ENCODE data around the gene STAT2. TPM values are rescaled to one million over a fixed set of nuclear protein-coding genes. Genes with fewer than 3 reads are reported as not detected.

Gene STAT2
- total RNA-seq, 6 donors from 2014 or later = 96.1 to 553 (median 178) TPM

DNA sequence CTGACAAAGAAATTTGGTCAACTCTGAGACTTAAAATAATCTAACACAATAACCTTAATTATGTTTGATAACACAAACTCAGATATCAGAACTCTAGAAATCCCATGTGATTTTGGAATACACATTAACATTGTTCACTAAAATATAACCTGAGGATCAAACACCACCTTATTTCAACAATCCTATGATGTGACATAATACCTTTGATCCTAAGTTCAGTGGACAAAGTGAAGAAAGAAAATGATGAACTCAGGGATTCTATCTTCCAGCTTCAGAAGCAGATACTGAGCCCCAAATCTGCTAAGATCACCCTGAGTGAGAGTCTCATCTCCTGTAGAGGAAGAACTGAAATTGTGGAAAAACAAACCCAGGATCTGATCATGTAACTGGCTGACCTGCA lies 38.4 kb upstream of the STAT2 start:
- DNase-seq (no peak), ATAC-seq (ENCODE audit: low FRiP score in 2 of 2) (no peak)
- Histone ChIP-seq H3K27ac (no peak overlapping the region), H3K4me3 (no peak overlapping the region), H3K27me3 (no peaks in the 10 kb centered on the region), H3K9me3 (peaks cover 0 to 16% (median 8%) of the 10 kb centered on the region in 4 donors), H3K36me3 (no peaks in the 10 kb centered on the region), H3K4me1 (no peaks in the 10 kb centered on the region)
- TF ChIP-seq POLR2AphosphoS5 (IDR thresholded peaks at IDR 0.05) = no peak
- no peak for TF ChIP-seq EP300 (IDR thresholded peaks at IDR 0.05)
- TF ChIP-seq, protein P1, sequence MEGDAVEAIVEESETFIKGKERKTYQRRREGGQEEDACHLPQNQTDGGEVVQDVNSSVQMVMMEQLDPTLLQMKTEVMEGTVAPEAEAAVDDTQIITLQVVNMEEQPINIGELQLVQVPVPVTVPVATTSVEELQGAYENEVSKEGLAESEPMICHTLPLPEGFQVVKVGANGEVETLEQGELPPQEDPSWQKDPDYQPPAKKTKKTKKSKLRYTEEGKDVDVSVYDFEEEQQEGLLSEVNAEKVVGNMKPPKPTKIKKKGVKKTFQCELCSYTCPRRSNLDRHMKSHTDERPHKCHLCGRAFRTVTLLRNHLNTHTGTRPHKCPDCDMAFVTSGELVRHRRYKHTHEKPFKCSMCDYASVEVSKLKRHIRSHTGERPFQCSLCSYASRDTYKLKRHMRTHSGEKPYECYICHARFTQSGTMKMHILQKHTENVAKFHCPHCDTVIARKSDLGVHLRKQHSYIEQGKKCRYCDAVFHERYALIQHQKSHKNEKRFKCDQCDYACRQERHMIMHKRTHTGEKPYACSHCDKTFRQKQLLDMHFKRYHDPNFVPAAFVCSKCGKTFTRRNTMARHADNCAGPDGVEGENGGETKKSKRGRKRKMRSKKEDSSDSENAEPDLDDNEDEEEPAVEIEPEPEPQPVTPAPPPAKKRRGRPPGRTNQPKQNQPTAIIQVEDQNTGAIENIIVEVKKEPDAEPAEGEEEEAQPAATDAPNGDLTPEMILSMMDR (IDR thresholded peaks at IDR 0.05) = no peak
- TF ChIP-seq POLR2A (IDR thresholded peaks at IDR 0.05) = no peak

DNA sequence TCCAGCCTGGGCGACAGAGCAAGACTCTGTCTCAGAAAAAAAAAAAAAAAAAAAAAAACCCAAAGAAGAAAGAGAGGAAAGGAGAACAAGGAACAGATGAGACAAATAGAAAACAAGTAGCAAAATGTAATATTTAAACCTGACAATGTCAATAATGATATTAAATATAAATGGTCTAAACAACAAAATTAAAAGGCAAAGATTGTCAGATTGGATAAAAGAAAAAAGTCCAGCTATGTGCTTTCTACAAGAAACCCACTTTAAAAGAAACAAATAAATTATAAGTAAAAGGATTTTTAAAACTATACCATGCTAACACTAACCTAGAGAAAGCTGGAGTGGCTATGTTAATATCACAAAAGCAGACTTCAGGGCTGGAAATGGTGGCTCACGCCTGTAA lies 32.4 kb upstream of the STAT2 start:
- TF ChIP-seq, protein P1 (IDR thresholded peaks at IDR 0.05) = no peak
- TF ChIP-seq POLR2AphosphoS5 (IDR thresholded peaks at IDR 0.05) = no peak
- no peak for TF ChIP-seq EP300 (IDR thresholded peaks at IDR 0.05)
- TF ChIP-seq POLR2A (IDR thresholded peaks at IDR 0.05) = no peak
- Histone ChIP-seq H3K4me1 (no peaks in the 10 kb centered on the region), H3K4me3 (no peak overlapping the region), H3K36me3 (no peaks in the 10 kb centered on the region), H3K27me3 (no peaks in the 10 kb centered on the region), H3K27ac (no peak overlapping the region), H3K9me3 (no peaks in the 10 kb centered on the region)
- DNase-seq (no peak), ATAC-seq (ENCODE audit: low FRiP score in 2 of 2) (no peak)
- WGBS, 2 donors = 92 to 96% methylated on average over 2 of the region's 2 CpGs

DNA sequence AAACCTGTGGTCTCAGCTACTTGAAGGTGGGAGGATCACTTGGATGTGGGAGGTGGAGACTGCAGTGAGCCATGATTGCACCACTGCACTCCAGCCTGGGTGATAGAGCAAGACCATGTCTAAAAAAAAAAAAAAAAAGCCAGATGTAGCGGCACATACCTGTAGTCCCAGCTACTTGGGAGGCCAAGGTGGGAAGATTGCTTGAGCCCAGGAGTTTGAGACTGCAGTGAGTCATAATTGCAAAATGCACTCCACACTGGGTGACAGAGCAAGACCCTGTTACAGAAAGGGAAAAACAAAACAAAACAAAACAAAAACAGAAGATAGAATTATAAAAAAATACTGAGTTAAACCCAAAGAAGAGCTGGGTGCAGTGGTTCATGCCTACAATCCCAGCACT lies 31.8 kb upstream of the STAT2 start:
- Histone ChIP-seq H3K4me3 (no peak overlapping the region), H3K27ac (no peak overlapping the region), H3K27me3 (no peaks in the 10 kb centered on the region), H3K36me3 (no peaks in the 10 kb centered on the region), H3K4me1 (no peaks in the 10 kb centered on the region), H3K9me3 (no peaks in the 10 kb centered on the region)
- no peak for DNase-seq
- WGBS, 2 donors = 83 to 100% methylated on average over 1 of the region's 1 CpG
- ATAC-seq (ENCODE audit: low FRiP score in 2 of 2) = no peak
- no peak for TF ChIP-seq POLR2AphosphoS5 (IDR thresholded peaks at IDR 0.05)
- TF ChIP-seq, protein P1 (IDR thresholded peaks at IDR 0.05) = no peak
- TF ChIP-seq EP300 (IDR thresholded peaks at IDR 0.05) = no peak
- no peak for TF ChIP-seq POLR2A (IDR thresholded peaks at IDR 0.05)

DNA sequence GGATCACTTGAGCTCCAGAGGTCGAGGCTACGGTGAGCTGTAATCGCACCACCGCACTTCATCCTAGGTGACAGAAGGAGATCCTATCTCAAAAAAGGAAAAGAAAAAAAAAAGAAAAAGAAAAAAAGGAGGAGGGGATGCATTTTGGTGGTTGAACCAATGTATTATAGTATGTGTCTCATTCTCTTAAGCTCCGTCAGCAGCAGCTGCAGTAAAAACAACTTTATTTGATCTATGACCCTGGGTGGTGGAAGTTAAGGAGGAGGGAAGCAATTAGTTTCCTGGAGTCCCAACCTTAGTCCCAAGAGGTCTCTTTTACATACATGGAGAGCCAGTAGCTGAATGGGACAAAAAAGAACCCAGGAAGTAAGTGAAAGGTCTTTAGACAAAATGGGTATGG lies 29.5 kb upstream of the STAT2 start:
- no peak for DNase-seq
- no peak for TF ChIP-seq POLR2AphosphoS5 (IDR thresholded peaks at IDR 0.05)
- TF ChIP-seq, protein P1 (IDR thresholded peaks at IDR 0.05) = no peak
- TF ChIP-seq EP300 (IDR thresholded peaks at IDR 0.05) = no peak
- no peak for TF ChIP-seq POLR2A (IDR thresholded peaks at IDR 0.05)
- no peaks in the 10 kb centered on the region for H3K9me3 ChIP-seq
- no peak overlapping the region for H3K27ac ChIP-seq
- H3K4me1 ChIP-seq = no peaks in the 10 kb centered on the region
- ATAC-seq (ENCODE audit: low FRiP score in 2 of 2) = no peak
- H3K27me3 ChIP-seq = no peaks in the 10 kb centered on the region
- WGBS, 2 donors = 72 to 76% methylated on average over 5 of the region's 5 CpGs
- no peak overlapping the region for H3K4me3 ChIP-seq
- H3K36me3 ChIP-seq = no peaks in the 10 kb centered on the region

DNA sequence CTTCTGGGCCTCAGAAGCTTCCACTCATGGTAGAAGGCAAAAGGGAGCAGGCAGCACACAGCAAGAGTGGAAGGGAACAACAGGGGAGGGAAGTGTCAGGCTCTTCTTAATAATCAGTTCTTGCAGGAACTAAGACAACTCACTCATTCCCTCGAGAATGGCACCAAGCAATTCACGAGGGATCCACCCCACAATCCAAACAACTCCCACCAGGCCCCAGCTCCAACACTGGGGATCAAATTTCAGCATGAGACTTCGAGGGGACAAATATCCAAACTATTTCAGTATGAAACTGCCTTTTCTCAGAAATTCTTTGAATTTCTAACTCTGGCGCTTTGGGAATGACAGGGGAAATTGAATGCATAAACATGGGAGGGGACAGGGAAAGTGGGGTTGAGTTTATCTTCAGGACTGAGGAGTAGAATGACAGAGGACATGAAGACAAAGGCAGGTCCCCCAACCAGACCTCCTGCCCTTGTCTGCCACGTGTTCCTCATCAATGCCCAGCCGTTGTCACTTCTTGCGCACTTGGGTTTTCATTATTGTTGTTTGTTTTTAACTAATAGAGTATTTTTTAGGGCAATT lies 27.3 kb upstream of the STAT2 start:
- ATAC-seq (ENCODE audit: low FRiP score in 2 of 2) = no peak
- H3K9me3 ChIP-seq = no peaks in the 10 kb centered on the region

More for the DNA sequence above, 27.3 kb upstream of the STAT2 start:
- DNase-seq = no peak
- Histone ChIP-seq H3K27me3 (no peaks in the 10 kb centered on the region), H3K27ac (no peak overlapping the region), H3K36me3 (no peaks in the 10 kb centered on the region), H3K4me3 (no peak overlapping the region), H3K4me1 (no peaks in the 10 kb centered on the region)
- TF ChIP-seq EP300 (IDR thresholded peaks at IDR 0.05) = no peak
- TF ChIP-seq, protein P1 (IDR thresholded peaks at IDR 0.05) = no peak
- TF ChIP-seq POLR2AphosphoS5 (IDR thresholded peaks at IDR 0.05) = no peak
- no peak for TF ChIP-seq POLR2A (IDR thresholded peaks at IDR 0.05)
- WGBS, 2 donors = 51 to 56% methylated on average over 7 of the region's 7 CpGs
